Measurements from ENCODE around the gene ZNF148.

ZNF148 gene

DNA sequence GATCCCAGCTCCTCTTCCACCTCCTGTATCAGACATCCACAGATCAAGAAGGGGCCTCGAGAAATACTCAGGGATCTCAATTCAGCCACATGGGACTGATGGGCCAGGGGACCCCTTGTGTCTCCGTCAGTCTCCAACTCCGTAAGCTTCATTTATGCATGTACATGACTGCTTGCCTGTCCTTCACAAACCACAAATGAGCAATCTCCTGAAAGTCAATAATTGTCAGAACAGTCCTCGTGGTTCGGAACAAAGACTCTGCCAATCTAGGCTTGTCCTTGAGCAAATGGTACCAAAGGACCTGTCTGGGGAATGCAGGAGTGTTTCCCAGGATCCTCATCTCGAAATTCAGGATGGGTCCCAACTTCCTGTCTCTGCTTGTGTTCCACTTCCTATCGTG, 183.4 kb downstream of the ZNF148 start:
- Histone ChIP-seq H3K9me3 (ENCODE audit: insufficient read depth, low read length, severe bottlenecking) (no peaks in the 10 kb centered on the region), H3K36me3 (ENCODE audit: insufficient read depth, low read length) (no peaks in the 10 kb centered on the region), H3K4me2 (ENCODE audit: insufficient read depth, low read length) (no peak overlapping the region), H3K27me3 (ENCODE audit: insufficient read depth, low read length, poor library complexity) (no peaks in the 10 kb centered on the region), H3K79me2 (ENCODE audit: insufficient read depth, low read length) (no peaks in the 10 kb centered on the region), H3K27ac (ENCODE audit: low read length) (no peak overlapping the region), H3K4me1 (ENCODE audit: insufficient read depth, low read length) (no peaks in the 10 kb centered on the region), H2AFZ (ENCODE audit: low read depth, low read length) (no peak overlapping the region), H3K4me3 (ENCODE audit: low read depth in 1 of 2, low read length in 2 of 2) (no peak overlapping the region), H3K9ac (ENCODE audit: low read depth, low read length) (no peak overlapping the region), H4K20me1 (ENCODE audit: insufficient read depth, low read length) (no peaks in the 10 kb centered on the region; the same call in 1 of the 2 replicates)
- no peak for ATAC-seq (ENCODE audit: insufficient read depth, low read depth)
- TF ChIP-seq EZH2 (IDR thresholded peaks at IDR 0.05; ENCODE audit: borderline replicate concordance, low read depth, low read length, severe bottlenecking) = no peak
- TF ChIP-seq, protein P1, sequence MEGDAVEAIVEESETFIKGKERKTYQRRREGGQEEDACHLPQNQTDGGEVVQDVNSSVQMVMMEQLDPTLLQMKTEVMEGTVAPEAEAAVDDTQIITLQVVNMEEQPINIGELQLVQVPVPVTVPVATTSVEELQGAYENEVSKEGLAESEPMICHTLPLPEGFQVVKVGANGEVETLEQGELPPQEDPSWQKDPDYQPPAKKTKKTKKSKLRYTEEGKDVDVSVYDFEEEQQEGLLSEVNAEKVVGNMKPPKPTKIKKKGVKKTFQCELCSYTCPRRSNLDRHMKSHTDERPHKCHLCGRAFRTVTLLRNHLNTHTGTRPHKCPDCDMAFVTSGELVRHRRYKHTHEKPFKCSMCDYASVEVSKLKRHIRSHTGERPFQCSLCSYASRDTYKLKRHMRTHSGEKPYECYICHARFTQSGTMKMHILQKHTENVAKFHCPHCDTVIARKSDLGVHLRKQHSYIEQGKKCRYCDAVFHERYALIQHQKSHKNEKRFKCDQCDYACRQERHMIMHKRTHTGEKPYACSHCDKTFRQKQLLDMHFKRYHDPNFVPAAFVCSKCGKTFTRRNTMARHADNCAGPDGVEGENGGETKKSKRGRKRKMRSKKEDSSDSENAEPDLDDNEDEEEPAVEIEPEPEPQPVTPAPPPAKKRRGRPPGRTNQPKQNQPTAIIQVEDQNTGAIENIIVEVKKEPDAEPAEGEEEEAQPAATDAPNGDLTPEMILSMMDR (IDR thresholded peaks at IDR 0.05; ENCODE audit: borderline replicate concordance, extremely low read depth, low read length, poor library complexity, severe bottlenecking) = no peak
- DNase-seq = no peak

GRCh38 chr3:125191256-125191655, 183.9 kb downstream of the ZNF148 start:
- no peak for DNase-seq
- H3K4me1 ChIP-seq (ENCODE audit: insufficient read depth, low read length) = no peaks in the 10 kb centered on the region
- H4K20me1 ChIP-seq (ENCODE audit: insufficient read depth, low read length) = no peaks in the 10 kb centered on the region; the same call in 1 of the 2 replicates
- no peaks in the 10 kb centered on the region for H3K79me2 ChIP-seq (ENCODE audit: insufficient read depth, low read length)
- H3K36me3 ChIP-seq (ENCODE audit: insufficient read depth, low read length) = no peaks in the 10 kb centered on the region
- ATAC-seq (ENCODE audit: insufficient read depth, low read depth) = no peak
- no peaks in the 10 kb centered on the region for H3K27me3 ChIP-seq (ENCODE audit: insufficient read depth, low read length, poor library complexity)
- H2AFZ ChIP-seq (ENCODE audit: low read depth, low read length) = no peak overlapping the region
- TF ChIP-seq EZH2 (IDR thresholded peaks at IDR 0.05; ENCODE audit: borderline replicate concordance, low read depth, low read length, severe bottlenecking) = no peak
- TF ChIP-seq, protein P1 (IDR thresholded peaks at IDR 0.05; ENCODE audit: borderline replicate concordance, extremely low read depth, low read length, poor library complexity, severe bottlenecking) = no peak
- H3K9me3 ChIP-seq (ENCODE audit: insufficient read depth, low read length, severe bottlenecking) = no peaks in the 10 kb centered on the region
- no peak overlapping the region for H3K4me2 ChIP-seq (ENCODE audit: insufficient read depth, low read length)
- no peak overlapping the region for H3K4me3 ChIP-seq (ENCODE audit: low read depth in 1 of 2, low read length in 2 of 2)
- no peak overlapping the region for H3K9ac ChIP-seq (ENCODE audit: low read depth, low read length)
- no peak overlapping the region for H3K27ac ChIP-seq (ENCODE audit: low read length)

GRCh38 chr3:125190786-125191185, 184.3 kb downstream of the ZNF148 start:
- Histone ChIP-seq H3K4me2 (ENCODE audit: insufficient read depth, low read length) (no peak overlapping the region), H3K27ac (ENCODE audit: low read length) (no peak overlapping the region), H3K36me3 (ENCODE audit: insufficient read depth, low read length) (no peaks in the 10 kb centered on the region), H3K79me2 (ENCODE audit: insufficient read depth, low read length) (no peaks in the 10 kb centered on the region), H4K20me1 (ENCODE audit: insufficient read depth, low read length) (no peaks in the 10 kb centered on the region; the same call in 1 of the 2 replicates), H3K9me3 (ENCODE audit: insufficient read depth, low read length, severe bottlenecking) (no peaks in the 10 kb centered on the region), H3K4me1 (ENCODE audit: insufficient read depth, low read length) (no peaks in the 10 kb centered on the region), H3K9ac (ENCODE audit: low read depth, low read length) (no peak overlapping the region), H3K27me3 (ENCODE audit: insufficient read depth, low read length, poor library complexity) (no peaks in the 10 kb centered on the region), H2AFZ (ENCODE audit: low read depth, low read length) (no peak overlapping the region), H3K4me3 (ENCODE audit: low read depth in 1 of 2, low read length in 2 of 2) (no peak overlapping the region)
- TF ChIP-seq, protein P1 (IDR thresholded peaks at IDR 0.05; ENCODE audit: borderline replicate concordance, extremely low read depth, low read length, poor library complexity, severe bottlenecking) = no peak
- no peak for TF ChIP-seq EZH2 (IDR thresholded peaks at IDR 0.05; ENCODE audit: borderline replicate concordance, low read depth, low read length, severe bottlenecking)
- ATAC-seq (ENCODE audit: insufficient read depth, low read depth) (no peak), DNase-seq (no peak)
